CD4-positive, alpha-beta T cell treated with Interleukin-21 for 1 hour (primary cell): ENCODE data around the gene OIT3.
A peak's percentile ranks its signal among the peaks of the same experiment; 100 is the strongest.
"Not testable (repeated sequence)": the region's sequence is repeated elsewhere in the genome, so short reads cannot be mapped to it uniquely, and the experiment has no call there.

Experiments used
- DNase-seq: peaks from one replicate; pipeline ENCODE4 v3.0.0-alpha.2; 2020

Gene OIT3

GRCh38 chr10:72893136-72893798 lies at the start of gene OIT3:
TSS of gene OIT3 (plus strand) at chr10:72893739. CDS start at chr10:72893799, 60 bp downstream.
- no peak for DNase-seq

GRCh38 chr10:72846238-72846637 lies 47.3 kb upstream of the OIT3 start:
- no peak for DNase-seq

GRCh38 chr10:72847681-72848080 lies 45.9 kb upstream of the OIT3 start:
- no peak for DNase-seq

- DNase-seq, result no peak
Measured at GRCh38 chr10:72850861-72851260, 42.7 kb upstream of the OIT3 start.

- no peak for DNase-seq
Measured at GRCh38 chr10:72851509-72851908, 42.0 kb upstream of the OIT3 start.

GRCh38 chr10:72852508-72852907 lies 41.0 kb upstream of the OIT3 start:
- DNase-seq, result no peak

GRCh38 chr10:72855129-72855528 lies 38.4 kb upstream of the OIT3 start:
- no peak for DNase-seq

- no peak for DNase-seq
Measured at GRCh38 chr10:72855790-72856189, 37.7 kb upstream of the OIT3 start.

GRCh38 chr10:72858067-72858466 lies 35.5 kb upstream of the OIT3 start:
- DNase-seq, result no peak

- DNase-seq, result no peak
Measured at GRCh38 chr10:72862957-72863356, 30.6 kb upstream of the OIT3 start.

GRCh38 chr10:72875250-72876055 lies 18.1 kb upstream of the OIT3 start:
- peak; percentile 43 for DNase-seq

- DNase-seq, result no peak
Measured at GRCh38 chr10:72879245-72879644, 14.3 kb upstream of the OIT3 start.

- no peak for DNase-seq
Measured at GRCh38 chr10:72881291-72881690, 12.2 kb upstream of the OIT3 start.

- no peak for DNase-seq
Measured at GRCh38 chr10:72883861-72884260, 9.7 kb upstream of the OIT3 start.

GRCh38 chr10:72885953-72886352 lies 7.6 kb upstream of the OIT3 start:
- no peak for DNase-seq

- DNase-seq, result no peak
Measured at GRCh38 chr10:72886621-72887020, 6.9 kb upstream of the OIT3 start.

- no peak for DNase-seq
Measured at GRCh38 chr10:72887043-72887442, 6.5 kb upstream of the OIT3 start.

- DNase-seq, result no peak
Measured at GRCh38 chr10:72888151-72888638, 5.3 kb upstream of the OIT3 start.

- no peak for DNase-seq
Measured at GRCh38 chr10:72889391-72889831, 4.1 kb upstream of the OIT3 start.

GRCh38 chr10:72890086-72890485 lies 3.5 kb upstream of the OIT3 start:
- DNase-seq, result no peak

GRCh38 chr10:72895236-72895850 lies 1.8 kb downstream of the OIT3 start:
- DNase-seq, result no peak

GRCh38 chr10:72898616-72899015 lies 5.1 kb downstream of the OIT3 start:
- no peak for DNase-seq

- DNase-seq, result no peak
Measured at GRCh38 chr10:72899545-72899944, 6.0 kb downstream of the OIT3 start.

GRCh38 chr10:72903941-72904446 lies 10.5 kb downstream of the OIT3 start:
- not testable (repeated sequence) for DNase-seq
